HS-27A (cell line): ENCODE measurements around the gene PDE4D.

Experiments
- DNase-seq: peaks from one replicate; pipeline ENCODE4 v3.0.0-alpha.2; 2012; ENCODE audit warnings: low read depth, missing footprints

Gene PDE4D

GRCh38 chr5:59102437-59102836 lies 791.1 kb downstream of the PDE4D start:
- DNase-seq: no peak

DNA sequence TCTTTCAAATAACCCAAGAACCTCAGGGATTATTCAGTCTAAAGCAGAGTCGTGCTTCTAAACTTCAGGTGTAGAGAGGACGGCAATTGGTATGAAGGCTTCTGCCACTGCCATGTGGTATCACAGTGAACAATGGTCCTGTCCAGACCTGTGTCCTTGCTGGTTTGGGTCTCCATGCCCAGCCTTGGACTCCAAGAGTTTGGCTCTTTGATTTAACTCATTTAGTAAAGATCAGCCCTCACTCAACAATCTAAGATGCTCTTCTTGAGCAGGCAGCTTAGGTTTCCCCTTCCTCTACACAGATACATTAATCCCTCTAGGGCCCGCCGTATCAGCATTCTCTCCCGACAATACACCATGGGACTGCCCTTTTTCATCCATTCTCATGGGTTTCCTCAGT lies 792.7 kb downstream of the PDE4D start:
- no peak for DNase-seq

DNA sequence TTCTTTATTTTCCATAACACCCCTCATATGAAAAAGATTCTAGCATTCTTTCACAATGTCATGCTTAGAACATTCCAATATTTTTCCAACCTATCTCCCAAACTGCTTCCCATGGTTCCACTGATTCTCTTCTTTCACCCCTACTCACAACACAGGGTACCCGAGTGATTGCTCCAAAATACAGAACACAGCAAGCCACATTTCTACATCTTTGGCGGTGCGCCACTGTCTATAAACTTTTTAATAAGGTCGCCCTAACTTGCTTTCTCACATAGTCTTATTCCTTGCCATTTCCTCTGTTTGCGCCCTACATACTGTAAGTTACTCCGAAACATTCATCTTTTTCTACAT lies 793.6 kb downstream of the PDE4D start:
- DNase-seq: no peak

- no peak for DNase-seq
These were observed 794.1 kb downstream of the PDE4D start for GRCh38 chr5:59099270-59099994.

GRCh38 chr5:59098743-59099142 lies 794.8 kb downstream of the PDE4D start:
- DNase-seq: no peak

GRCh38 chr5:59097712-59098111 lies 795.8 kb downstream of the PDE4D start:
- DNase-seq: no peak

- DNase-seq: no peak
These were observed 796.4 kb downstream of the PDE4D start for GRCh38 chr5:59097116-59097515.

DNA sequence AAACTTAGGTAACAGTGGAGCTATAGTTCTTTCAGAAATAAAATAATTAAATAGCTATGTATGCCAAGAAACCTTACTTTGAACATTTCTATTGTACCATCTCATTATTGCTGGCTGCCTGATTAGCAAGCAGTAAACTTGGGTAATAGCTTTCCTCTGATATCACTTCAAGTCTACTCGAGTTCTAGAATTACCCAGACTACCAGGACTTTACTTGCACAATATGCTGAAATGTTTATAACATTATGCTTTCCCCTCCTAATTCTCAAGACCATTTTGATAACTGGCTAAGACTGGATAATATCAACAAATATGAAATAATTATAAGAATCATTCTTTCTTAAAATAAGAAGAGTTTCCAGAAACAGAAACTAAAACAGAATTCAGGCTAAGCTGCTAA lies 798.0 kb downstream of the PDE4D start:
- no peak for DNase-seq

DNA sequence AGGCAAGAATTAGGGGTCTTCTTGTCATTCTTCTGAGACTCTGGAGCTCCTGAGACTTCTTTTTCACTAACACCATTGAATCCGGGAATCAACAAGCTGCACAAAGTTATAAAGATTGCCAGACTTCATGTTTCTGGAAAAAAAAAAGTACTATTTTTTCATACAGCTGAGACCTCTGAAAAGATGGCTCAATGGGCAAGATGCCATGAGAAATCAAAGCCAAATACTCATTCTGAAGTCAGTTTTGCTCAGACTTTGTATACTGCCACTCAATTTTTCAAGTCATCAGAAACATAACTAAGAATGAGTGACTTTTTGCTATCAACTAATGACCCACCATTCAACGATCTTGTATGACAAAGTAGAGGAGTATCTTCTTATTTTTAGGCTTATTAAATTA lies 798.7 kb downstream of the PDE4D start:
- no peak for DNase-seq

DNA sequence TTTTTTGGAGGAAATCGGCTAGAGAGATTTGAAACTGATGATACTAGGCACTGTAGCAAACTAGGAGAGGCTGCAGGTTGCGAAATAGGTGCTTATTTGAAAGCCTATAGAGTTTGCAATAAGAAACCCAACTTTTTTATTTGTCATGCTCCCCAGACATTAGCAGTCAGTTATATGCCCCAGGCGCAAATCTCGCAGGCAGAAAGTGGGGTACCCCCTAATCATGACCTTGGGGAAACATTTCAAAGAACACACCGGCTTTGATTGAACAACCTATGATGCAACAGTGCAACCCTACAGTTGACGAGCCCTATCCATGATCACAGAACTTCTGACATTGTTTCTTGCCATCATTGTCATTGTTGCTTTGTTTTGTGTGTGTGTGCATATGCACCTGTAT lies 800.2 kb downstream of the PDE4D start:
- DNase-seq: no peak

DNA sequence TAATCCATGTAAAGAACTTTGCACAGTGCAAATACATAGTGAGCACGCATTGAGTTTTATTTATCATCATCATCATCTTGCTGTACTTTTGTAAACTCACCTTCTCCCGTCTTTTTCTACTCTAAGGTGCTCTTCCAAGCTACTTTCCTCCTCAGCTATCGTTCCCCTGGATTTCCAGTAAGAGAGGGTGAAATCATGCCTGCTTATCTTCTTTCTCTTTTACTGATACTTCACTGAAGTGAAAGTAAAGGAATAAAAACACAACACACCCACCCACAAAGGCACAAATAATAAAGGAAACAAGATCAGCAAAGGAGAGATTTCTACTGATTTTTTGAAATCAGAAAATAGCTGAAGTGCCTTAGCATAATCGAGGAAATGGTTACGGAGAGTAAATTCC lies 800.8 kb downstream of the PDE4D start:
- DNase-seq: no peak

- no peak for DNase-seq
These were observed 801.6 kb downstream of the PDE4D start for GRCh38 chr5:59091965-59092364.

GRCh38 chr5:59090323-59090722 lies 803.2 kb downstream of the PDE4D start:
- DNase-seq: no peak

DNA sequence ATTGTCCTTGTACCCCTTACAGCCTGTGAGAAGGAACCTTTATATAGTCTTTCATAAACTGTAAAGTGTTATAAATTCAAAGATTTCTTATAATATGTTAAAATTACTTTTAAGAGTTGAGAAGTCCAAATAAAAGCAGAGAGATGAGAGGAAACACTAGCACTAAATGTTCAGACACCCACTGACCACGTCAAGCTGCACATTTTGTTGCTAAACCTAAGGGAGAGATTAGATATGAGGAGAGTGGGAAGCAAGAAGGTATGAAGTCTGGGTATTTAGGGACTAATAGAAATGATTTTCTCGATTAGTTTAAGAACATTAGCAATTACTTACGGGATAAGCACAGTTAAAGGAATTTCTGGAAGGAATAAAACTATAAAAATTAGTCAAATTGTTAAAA lies 803.8 kb downstream of the PDE4D start:
- no peak for DNase-seq

- DNase-seq: no peak
These were observed 805.0 kb downstream of the PDE4D start for GRCh38 chr5:59088546-59088945.

GRCh38 chr5:59086024-59086423 lies 807.5 kb downstream of the PDE4D start:
- no peak for DNase-seq

DNA sequence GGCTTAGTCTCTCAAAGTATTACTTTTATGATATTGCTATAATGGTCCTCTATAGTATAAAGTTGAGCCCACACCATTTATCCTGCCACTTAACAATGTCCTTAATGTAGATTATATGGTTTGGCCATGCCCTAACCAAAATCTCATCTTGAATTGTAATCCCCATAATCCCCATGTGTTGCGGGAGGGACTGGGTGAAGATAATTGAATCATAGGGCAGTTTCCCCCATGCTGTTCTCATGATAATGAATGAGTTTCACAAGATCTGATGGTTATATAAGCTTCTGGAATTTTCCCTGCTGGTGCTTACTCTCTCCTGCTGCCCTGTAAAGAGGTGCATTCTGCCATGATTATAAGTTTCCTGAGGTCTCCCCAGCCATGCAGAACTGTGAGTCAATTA lies 811.8 kb downstream of the PDE4D start:
- DNase-seq: no peak

- no peak for DNase-seq
These were observed 813.6 kb downstream of the PDE4D start for GRCh38 chr5:59079622-59080620.

DNA sequence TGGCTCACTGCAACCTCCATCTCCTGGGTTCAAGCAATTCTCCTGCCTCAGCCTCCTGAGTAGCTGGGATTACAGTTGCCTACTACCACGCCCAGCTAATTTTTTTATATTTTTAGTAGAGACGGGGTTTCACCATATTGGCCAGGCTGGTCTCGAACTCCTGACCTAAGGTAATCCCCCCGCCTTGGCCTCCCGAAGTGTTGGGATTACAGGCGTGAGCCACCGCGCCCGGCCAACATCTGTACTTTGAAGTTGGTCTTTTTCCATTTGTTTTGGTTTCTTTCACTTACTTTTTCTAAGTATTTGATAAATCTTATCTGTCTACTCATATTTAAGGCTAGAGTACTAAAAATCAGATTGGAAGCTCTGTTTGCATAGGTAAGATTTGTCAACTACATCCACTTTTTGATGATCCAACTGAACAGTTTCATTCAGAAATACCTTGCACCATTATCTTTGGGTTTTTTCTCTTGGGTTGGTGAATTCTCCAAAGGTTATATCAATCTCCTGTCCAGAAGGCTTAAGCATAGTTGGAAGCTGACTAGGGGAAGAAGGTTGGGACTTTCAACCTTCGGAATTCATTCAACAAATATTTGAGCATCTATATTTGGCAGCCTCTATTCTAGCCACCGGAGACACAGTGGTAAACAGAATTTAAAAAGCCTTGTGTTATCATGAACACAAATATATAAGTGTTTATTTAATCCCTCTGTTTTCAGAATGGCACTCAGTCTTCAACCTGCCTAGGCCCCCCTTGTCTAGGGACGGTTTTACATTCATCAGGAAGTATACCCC lies 821.6 kb downstream of the PDE4D start:
- no peak for DNase-seq

DNA sequence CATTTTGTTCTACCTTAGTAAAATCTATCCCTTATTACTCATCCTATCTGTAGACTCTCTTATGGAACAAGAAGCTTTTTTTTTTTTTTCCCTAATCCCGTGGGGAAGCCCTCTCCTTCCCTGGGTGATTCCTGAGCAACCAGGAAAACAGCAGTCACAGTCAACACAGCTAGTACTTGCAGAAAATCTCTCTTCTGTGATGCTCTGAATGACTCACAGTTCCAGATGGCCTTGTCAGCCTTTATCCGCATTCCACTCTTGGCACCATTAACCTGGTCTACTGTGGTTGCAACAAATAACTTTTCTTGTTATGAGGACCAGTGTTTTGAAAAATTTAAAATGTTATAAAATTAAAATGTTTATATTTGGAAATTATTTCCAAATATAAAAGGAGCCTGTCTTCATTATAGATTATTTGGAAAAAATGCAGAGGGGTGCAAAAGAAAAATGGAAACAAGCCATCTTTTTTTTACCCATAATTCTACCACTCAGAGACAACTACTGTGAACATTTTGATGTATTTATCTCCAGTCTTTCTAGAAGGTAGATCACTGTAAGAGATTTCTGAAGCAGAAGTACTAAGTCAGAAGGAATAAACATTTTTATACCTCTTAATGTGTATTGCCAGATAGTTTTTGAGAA lies 824.0 kb downstream of the PDE4D start:
- peak; percentile 60 for DNase-seq

- DNase-seq: no peak
These were observed 825.4 kb downstream of the PDE4D start for GRCh38 chr5:59067956-59068656.
